Mesendoderm (in vitro differentiated cells): ENCODE measurements around the gene PKDREJ.

ENCODE experiments used
- DNase-seq: peaks from one replicate; pipeline ENCODE4 v3.0.0; 2013
- H2AK5ac ChIP-seq: 2 replicates; pipeline ENCODE4 v1.6.1; 2013; ENCODE audit warnings: low read length, inconsistent platforms
- H2BK120ac ChIP-seq: 2 replicates; pipeline ENCODE4 v1.6.1; 2013; ENCODE audit warnings: low read depth, mild to moderate bottlenecking, low read length, moderate library complexity, mixed read lengths
- H2BK15ac ChIP-seq: replicated peaks from 2 replicates; pipeline ENCODE4 v1.6.1; 2013; ENCODE audit warnings: low read depth, mild to moderate bottlenecking, moderate library complexity
- H2BK5ac ChIP-seq: 2 replicates; pipeline ENCODE4 v1.6.1; 2013; ENCODE audit warnings: low read length, inconsistent platforms
- H3K18ac ChIP-seq: 2 replicates; pipeline ENCODE4 v1.6.1; 2013; ENCODE audit warnings: mild to moderate bottlenecking, low read length, mixed read lengths
- H3K23ac ChIP-seq: one replicate; pipeline ENCODE4 v1.6.1; 2013; ENCODE audit warnings: low read length
- H3K27ac ChIP-seq: 2 replicates; pipeline ENCODE4 v1.5.1; 2013; ENCODE audit warnings: low read depth, mild to moderate bottlenecking, inconsistent platforms, low read length, moderate library complexity
- H3K27me3 ChIP-seq: 2 replicates; pipeline ENCODE4 v1.6.1; 2013; ENCODE audit warnings: low read length, control low read depth, mild to moderate bottlenecking, inconsistent platforms; ENCODE audit not compliant: insufficient read depth, poor library complexity
- H3K36me3 ChIP-seq: 2 replicates; pipeline ENCODE4 v1.6.1; 2013; ENCODE audit warnings: low read length, inconsistent platforms; ENCODE audit not compliant: control insufficient read depth, insufficient read depth
- H3K4ac ChIP-seq: one replicate; pipeline ENCODE4 v1.6.1; 2013; ENCODE audit warnings: low read depth, mild to moderate bottlenecking, low read length, moderate library complexity
- H3K4me1 ChIP-seq: 2 replicates; pipeline ENCODE4 v1.6.1; 2013; ENCODE audit warnings: low read depth, low read length, inconsistent platforms; ENCODE audit not compliant: control insufficient read depth
- H3K4me2 ChIP-seq: 2 replicates; pipeline ENCODE4 v1.6.1; 2013; ENCODE audit warnings: low read length
- H3K4me3 ChIP-seq: 2 replicates; pipeline ENCODE4 v1.5.1; 2013; ENCODE audit warnings: mild to moderate bottlenecking, low read length
- H3K56ac ChIP-seq: one replicate; pipeline ENCODE4 v1.6.1; 2013; ENCODE audit warnings: low read length
- H3K79me1 ChIP-seq: 2 replicates; pipeline ENCODE4 v1.6.1; 2013; ENCODE audit warnings: low read length, inconsistent platforms
- H3K79me2 ChIP-seq: 2 replicates; pipeline ENCODE4 v1.6.1; 2013; ENCODE audit warnings: mild to moderate bottlenecking, low read length; ENCODE audit not compliant: control insufficient read depth, insufficient read depth
- H3K9ac ChIP-seq: 2 replicates; pipeline ENCODE4 v1.6.1; 2013; ENCODE audit warnings: low read length, inconsistent platforms
- H4K5ac ChIP-seq: one replicate; pipeline ENCODE4 v1.6.1; 2013; ENCODE audit warnings: low read length
- H4K8ac ChIP-seq: one replicate; pipeline ENCODE4 v1.6.1; 2013; ENCODE audit warnings: low read depth, mild to moderate bottlenecking, control low read depth, low read length, moderate library complexity
- WGBS: extraction: QIAGEN DNeasy Blood & Tissue Kit; methylation state at CpG from one replicate; pipeline ENCODE4 v1.1.7; 2013; ENCODE audit warnings: low lambda C conversion rate, missing lambda C conversion rate; ENCODE audit not compliant: insufficient coverage; ENCODE audit errors: extremely low coverage; 5-methylcytosine and 5-hydroxymethylcytosine counted together

Gene PKDREJ

GRCh38 chr22:46246178-46246577, 17.0 kb downstream of the PKDREJ start:
- Histone ChIP-seq H3K18ac (no peak overlapping the region), H3K56ac (no peak overlapping the region), H4K5ac (no peak overlapping the region), H3K27ac (no peak overlapping the region), H2BK15ac (no peak overlapping the region), H3K79me1 (no peaks in the 10 kb centered on the region), H3K4me1 (no peaks in the 10 kb centered on the region), H3K4ac (no peak overlapping the region), H3K9ac (no peak overlapping the region), H3K4me3 (no peak overlapping the region), H4K8ac (no peak overlapping the region), H2AK5ac (no peak overlapping the region), H2BK5ac (no peak overlapping the region), H3K4me2 (no peak overlapping the region), H3K23ac (no peak overlapping the region), H3K79me2 (no peaks in the 10 kb centered on the region), H3K27me3 (no peaks in the 10 kb centered on the region), H2BK120ac (no peak overlapping the region), H3K36me3 (no peaks in the 10 kb centered on the region)
- WGBS: no CpG with 5 or more reads among the region's 10 CpGs
- DNase-seq: no peak

- Histone ChIP-seq H2BK15ac (no peak overlapping the region), H2BK5ac (no peak overlapping the region), H4K8ac (no peak overlapping the region), H3K79me2 (no peaks in the 10 kb centered on the region), H3K27me3 (no peaks in the 10 kb centered on the region), H3K79me1 (no peaks in the 10 kb centered on the region), H3K4me2 (no peak overlapping the region), H3K23ac (no peak overlapping the region), H4K5ac (no peak overlapping the region), H3K9ac (no peak overlapping the region), H2BK120ac (no peak overlapping the region), H3K36me3 (no peaks in the 10 kb centered on the region), H3K4me1 (no peaks in the 10 kb centered on the region), H3K27ac (no peak overlapping the region), H3K4ac (no peak overlapping the region), H3K56ac (no peak overlapping the region), H3K4me3 (no peak overlapping the region), H2AK5ac (no peak overlapping the region), H3K18ac (no peak overlapping the region)
- no peak for DNase-seq
- no CpG with 5 or more reads among the region's 16 CpGs for WGBS
Observed at GRCh38 chr22:46245511-46245910, 17.6 kb downstream of the PKDREJ start.

GRCh38 chr22:46244771-46245170, 18.4 kb downstream of the PKDREJ start:
- no CpG with 5 or more reads among the region's 9 CpGs for WGBS
- H2BK5ac ChIP-seq: no peak overlapping the region
- no peak overlapping the region for H3K56ac ChIP-seq
- no peaks in the 10 kb centered on the region for H3K36me3 ChIP-seq
- H3K4me1 ChIP-seq: no peaks in the 10 kb centered on the region
- H3K18ac ChIP-seq: no peak overlapping the region
- no peak overlapping the region for H2BK120ac ChIP-seq
- no peaks in the 10 kb centered on the region for H3K27me3 ChIP-seq
- H2AK5ac ChIP-seq: no peak overlapping the region
- no peak overlapping the region for H3K4me3 ChIP-seq
- no peak for DNase-seq
- H3K79me2 ChIP-seq: no peaks in the 10 kb centered on the region
- no peak overlapping the region for H3K27ac ChIP-seq
- no peak overlapping the region for H4K5ac ChIP-seq
- H4K8ac ChIP-seq: no peak overlapping the region
- H3K23ac ChIP-seq: no peak overlapping the region
- no peak overlapping the region for H3K4ac ChIP-seq
- H2BK15ac ChIP-seq: no peak overlapping the region
- no peak overlapping the region for H3K9ac ChIP-seq
- H3K4me2 ChIP-seq: no peak overlapping the region
- H3K79me1 ChIP-seq: no peaks in the 10 kb centered on the region

GRCh38 chr22:46242076-46242475, 21.1 kb downstream of the PKDREJ start:
- no peak overlapping the region for H2AK5ac ChIP-seq
- H3K79me1 ChIP-seq: no peaks in the 10 kb centered on the region
- no peak for DNase-seq
- no peak overlapping the region for H3K9ac ChIP-seq
- H3K27me3 ChIP-seq: no peaks in the 10 kb centered on the region
- no peaks in the 10 kb centered on the region for H3K36me3 ChIP-seq
- H4K8ac ChIP-seq: no peak overlapping the region
- no CpG with 5 or more reads among the region's 10 CpGs for WGBS
- no peak overlapping the region for H3K23ac ChIP-seq
- H4K5ac ChIP-seq: no peak overlapping the region
- no peak overlapping the region for H3K18ac ChIP-seq
- H3K4me3 ChIP-seq: no peak overlapping the region
- no peak overlapping the region for H3K4me2 ChIP-seq
- no peak overlapping the region for H3K4ac ChIP-seq
- H2BK15ac ChIP-seq: no peak overlapping the region
- no peaks in the 10 kb centered on the region for H3K79me2 ChIP-seq
- H2BK5ac ChIP-seq: no peak overlapping the region
- no peak overlapping the region for H3K27ac ChIP-seq
- H2BK120ac ChIP-seq: no peak overlapping the region
- H3K56ac ChIP-seq: no peak overlapping the region
- no peaks in the 10 kb centered on the region for H3K4me1 ChIP-seq

GRCh38 chr22:46241396-46242007, 21.6 kb downstream of the PKDREJ start:
- H2BK5ac ChIP-seq: no peak overlapping the region
- WGBS: no CpG with 5 or more reads among the region's 5 CpGs
- no peaks in the 10 kb centered on the region for H3K27me3 ChIP-seq

GRCh38 chr22:46240907-46241306, 22.2 kb downstream of the PKDREJ start:
- Histone ChIP-seq H3K79me1 (no peaks in the 10 kb centered on the region), H3K27ac (no peak overlapping the region), H3K4ac (no peak overlapping the region), H3K4me2 (no peak overlapping the region), H3K23ac (no peak overlapping the region), H2BK5ac (no peak overlapping the region), H2BK120ac (no peak overlapping the region), H4K5ac (no peak overlapping the region), H2AK5ac (no peak overlapping the region), H2BK15ac (no peak overlapping the region), H3K9ac (no peak overlapping the region), H3K56ac (no peak overlapping the region), H3K4me3 (no peak overlapping the region), H3K36me3 (no peaks in the 10 kb centered on the region), H4K8ac (no peak overlapping the region), H3K79me2 (no peaks in the 10 kb centered on the region), H3K4me1 (no peaks in the 10 kb centered on the region), H3K27me3 (no peaks in the 10 kb centered on the region), H3K18ac (no peak overlapping the region)
- WGBS: no CpG with 5 or more reads among the region's 7 CpGs
- no peak for DNase-seq

More at GRCh38 chr22:46241396-46242007, 21.6 kb downstream of the PKDREJ start:
- Histone ChIP-seq H3K4me2 (no peak overlapping the region), H2AK5ac (no peak overlapping the region), H2BK15ac (no peak overlapping the region), H3K79me1 (no peaks in the 10 kb centered on the region), H4K5ac (no peak overlapping the region), H3K18ac (no peak overlapping the region), H3K79me2 (no peaks in the 10 kb centered on the region), H3K4me3 (no peak overlapping the region), H3K36me3 (no peaks in the 10 kb centered on the region), H3K9ac (no peak overlapping the region), H3K4ac (no peak overlapping the region), H3K56ac (no peak overlapping the region), H2BK120ac (no peak overlapping the region), H3K27ac (no peak overlapping the region), H3K23ac (no peak overlapping the region), H3K4me1 (no peaks in the 10 kb centered on the region), H4K8ac (no peak overlapping the region)
- no peak for DNase-seq
